Measurements from ENCODE around the gene KNOP1. TPM values are rescaled to one million over a fixed set of nuclear protein-coding genes. Genes with fewer than 3 reads are reported as not detected.

The KNOP1 gene
- total and polyA plus RNA-seq, 10 donors = 7.1 to 13.7 (median 9.9) TPM

- whole genome bisulfite sequencing, 5 donors = 67 to 83% (median 76%) methylated on average over 6 to 8 of the region's 8 CpGs
- H3K4me3 ChIP-seq = no peak overlapping the region
- intact Hi-C loops (cut with DNase I; ENCODE audit: low total_unique reads) = no loop called here
- TF ChIP-seq POLR2A (IDR thresholded peaks at IDR 0.05) (no peak), CTCF (IDR thresholded peaks at IDR 0.05 in 8 of 11, conservative IDR thresholded peaks at IDR 0.05 in 3 of 11) (no peak), POLR2AphosphoS5 (IDR thresholded peaks at IDR 0.05) (no peak)
- no peaks in the 10 kb centered on the region for H3K27me3 ChIP-seq (replicated peaks in 1 of 7)
- peaks cover 27 to 38% (median 31%) of the 10 kb centered on the region in 6 donors for H3K4me1 ChIP-seq
- peaks cover 0 to 82% (median 37%) of the 10 kb centered on the region in 6 donors for H3K36me3 ChIP-seq
- H3K9me3 ChIP-seq = no peaks in the 10 kb centered on the region
- DNase-seq = peak; percentile 35
- H3K27ac ChIP-seq = peak overlapping the region in 7 of 8 donors; percentile 1 to 74 (median 68)
These were observed 20.2 kb downstream of the KNOP1 start for GRCh38 chr16:19697756-19698318.

- no peaks in the 10 kb centered on the region for H3K27me3 ChIP-seq (replicated peaks in 1 of 7)
- peak overlapping the region; percentile 1 to 74 (median 69) for H3K27ac ChIP-seq
- TF ChIP-seq CTCF (IDR thresholded peaks at IDR 0.05 in 8 of 11, conservative IDR thresholded peaks at IDR 0.05 in 3 of 11) (no peak), POLR2A (IDR thresholded peaks at IDR 0.05) (no peak), POLR2AphosphoS5 (IDR thresholded peaks at IDR 0.05) (peak in 2 of 3 donors; percentile 29 to 57)
- H3K4me1 ChIP-seq = peaks cover 27 to 43% (median 31%) of the 10 kb centered on the region in 6 donors
- peak; percentile 74 for DNase-seq
- H3K4me3 ChIP-seq = no peak overlapping the region
- no peaks in the 10 kb centered on the region for H3K9me3 ChIP-seq
- H3K36me3 ChIP-seq = peaks cover 0 to 82% (median 35%) of the 10 kb centered on the region in 6 donors
- intact Hi-C loops (cut with DNase I; ENCODE audit: low total_unique reads) = no loop called here
- WGBS, 5 donors = 91 to 95% (median 94%) methylated on average over 14 to 15 of the region's 15 CpGs
These were observed 21.1 kb downstream of the KNOP1 start for GRCh38 chr16:19696961-19697360.

- no peak overlapping the region for H3K4me3 ChIP-seq
- 15 to 29% (median 18%) methylated on average over 10 of the region's 10 CpGs for WGBS, 5 donors
- TF ChIP-seq CTCF (IDR thresholded peaks at IDR 0.05 in 8 of 11, conservative IDR thresholded peaks at IDR 0.05 in 3 of 11) = no peak
- TF ChIP-seq POLR2AphosphoS5 (IDR thresholded peaks at IDR 0.05) = peak in 1 of 3 donors; percentile 54
- no peak for TF ChIP-seq POLR2A (IDR thresholded peaks at IDR 0.05)
- peaks cover 0 to 82% (median 35%) of the 10 kb centered on the region in 6 donors for H3K36me3 ChIP-seq
- intact Hi-C loops (cut with DNase I; ENCODE audit: low total_unique reads) = no loop called here
- H3K27ac ChIP-seq = peak overlapping the region; percentile 27 to 74 (median 69)
- DNase-seq = peak; percentile 73
- no peaks in the 10 kb centered on the region for H3K9me3 ChIP-seq
- peaks cover 27 to 48% (median 31%) of the 10 kb centered on the region in 6 donors for H3K4me1 ChIP-seq
- H3K27me3 ChIP-seq (replicated peaks in 1 of 7) = no peaks in the 10 kb centered on the region
These were observed 21.7 kb downstream of the KNOP1 start for GRCh38 chr16:19696328-19696727.

- Histone ChIP-seq H3K36me3 (peaks cover 0 to 79% (median 27%) of the 10 kb centered on the region in 6 donors), H3K27ac (peak overlapping the region in 2 of 8 donors; percentile 70 to 71), H3K4me1 (peaks cover 27 to 61% (median 31%) of the 10 kb centered on the region in 6 donors), H3K9me3 (no peaks in the 10 kb centered on the region), H3K4me3 (no peak overlapping the region), H3K27me3 (replicated peaks in 1 of 7) (no peaks in the 10 kb centered on the region)
- WGBS, 5 donors = 88 to 94% (median 90%) methylated on average over 8 of the region's 8 CpGs
- DNase-seq = no peak
- intact Hi-C loops (cut with DNase I; ENCODE audit: low total_unique reads) = no loop called here
- no peak for TF ChIP-seq CTCF (IDR thresholded peaks at IDR 0.05 in 8 of 11, conservative IDR thresholded peaks at IDR 0.05 in 3 of 11)
- TF ChIP-seq POLR2AphosphoS5 (IDR thresholded peaks at IDR 0.05) = no peak
- no peak for TF ChIP-seq POLR2A (IDR thresholded peaks at IDR 0.05)
These were observed 23.0 kb downstream of the KNOP1 start for GRCh38 chr16:19694989-19695388.
